ENCODE data around the gene ATP6V1F.

The ATP6V1F gene, protein sequence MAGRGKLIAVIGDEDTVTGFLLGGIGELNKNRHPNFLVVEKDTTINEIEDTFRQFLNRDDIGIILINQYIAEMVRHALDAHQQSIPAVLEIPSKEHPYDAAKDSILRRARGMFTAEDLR

DNA sequence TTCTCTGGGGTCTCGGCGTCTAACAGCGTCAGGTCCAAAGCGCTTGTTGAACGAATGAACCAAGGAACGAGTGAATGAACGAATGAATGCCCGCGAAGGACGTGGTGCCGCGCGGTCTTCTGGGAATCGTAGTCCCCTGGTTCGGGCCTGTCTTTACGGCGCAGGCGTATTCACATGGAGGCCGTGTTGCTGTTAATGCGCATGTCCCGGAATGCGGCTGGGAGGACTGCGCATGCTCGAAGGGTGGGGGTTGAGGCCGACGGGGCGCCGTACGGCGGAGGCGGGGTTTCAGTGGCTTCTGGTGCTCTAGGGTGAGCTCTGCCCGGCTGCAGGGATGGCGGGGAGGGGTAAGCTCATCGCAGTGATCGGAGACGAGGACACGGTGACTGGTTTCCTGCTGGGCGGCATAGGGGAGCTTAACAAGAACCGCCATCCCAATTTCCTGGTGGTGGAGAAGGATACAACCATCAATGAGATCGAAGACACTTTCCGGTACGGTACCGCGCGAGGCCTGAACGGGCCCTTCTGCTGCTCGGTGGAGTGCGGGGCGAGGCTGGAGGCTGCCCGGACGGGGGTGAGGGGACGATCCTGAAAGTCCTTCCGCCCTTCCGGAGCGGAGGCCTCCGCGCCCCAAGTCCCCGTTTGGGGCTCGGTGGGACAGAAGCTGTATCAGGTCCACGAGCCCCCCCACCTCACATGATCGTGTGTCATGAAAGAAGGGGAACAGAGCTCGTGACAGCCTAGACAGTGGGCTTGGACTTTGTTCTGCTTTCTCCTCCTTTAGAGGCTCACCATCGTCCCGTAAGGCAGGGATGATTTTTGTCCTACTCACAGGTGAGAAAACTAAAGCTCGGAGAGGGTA is at the start of gene ATP6V1F:
TSS of gene ATP6V1F (plus strand) at position 286 of the 862 bp plus-strand sequence. CDS start at position 335, 49 bp downstream.
- H3K27ac ChIP-seq = peak within 1 kb of the TSS; percentile 73
- TF ChIP-seq, protein P1, sequence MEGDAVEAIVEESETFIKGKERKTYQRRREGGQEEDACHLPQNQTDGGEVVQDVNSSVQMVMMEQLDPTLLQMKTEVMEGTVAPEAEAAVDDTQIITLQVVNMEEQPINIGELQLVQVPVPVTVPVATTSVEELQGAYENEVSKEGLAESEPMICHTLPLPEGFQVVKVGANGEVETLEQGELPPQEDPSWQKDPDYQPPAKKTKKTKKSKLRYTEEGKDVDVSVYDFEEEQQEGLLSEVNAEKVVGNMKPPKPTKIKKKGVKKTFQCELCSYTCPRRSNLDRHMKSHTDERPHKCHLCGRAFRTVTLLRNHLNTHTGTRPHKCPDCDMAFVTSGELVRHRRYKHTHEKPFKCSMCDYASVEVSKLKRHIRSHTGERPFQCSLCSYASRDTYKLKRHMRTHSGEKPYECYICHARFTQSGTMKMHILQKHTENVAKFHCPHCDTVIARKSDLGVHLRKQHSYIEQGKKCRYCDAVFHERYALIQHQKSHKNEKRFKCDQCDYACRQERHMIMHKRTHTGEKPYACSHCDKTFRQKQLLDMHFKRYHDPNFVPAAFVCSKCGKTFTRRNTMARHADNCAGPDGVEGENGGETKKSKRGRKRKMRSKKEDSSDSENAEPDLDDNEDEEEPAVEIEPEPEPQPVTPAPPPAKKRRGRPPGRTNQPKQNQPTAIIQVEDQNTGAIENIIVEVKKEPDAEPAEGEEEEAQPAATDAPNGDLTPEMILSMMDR (IDR thresholded peaks at IDR 0.05; ENCODE audit: low read depth, low read length, missing control alignments) = no peak
- H3K27me3 ChIP-seq (replicated peaks) = no peaks in the 10 kb centered on the region
- peaks cover 37% of the 10 kb centered on the region for H3K36me3 ChIP-seq (replicated peaks)
- DNase-seq = peak; percentile 96
- peak within 1 kb of the TSS; percentile 99 for H3K4me3 ChIP-seq (ENCODE audit: low read depth, low read length)
- in situ Hi-C loops (cut with HindIII; ENCODE audit: low pct_ligation_motif_present, low sequenced_read_pairs) = no loop called here

DNA sequence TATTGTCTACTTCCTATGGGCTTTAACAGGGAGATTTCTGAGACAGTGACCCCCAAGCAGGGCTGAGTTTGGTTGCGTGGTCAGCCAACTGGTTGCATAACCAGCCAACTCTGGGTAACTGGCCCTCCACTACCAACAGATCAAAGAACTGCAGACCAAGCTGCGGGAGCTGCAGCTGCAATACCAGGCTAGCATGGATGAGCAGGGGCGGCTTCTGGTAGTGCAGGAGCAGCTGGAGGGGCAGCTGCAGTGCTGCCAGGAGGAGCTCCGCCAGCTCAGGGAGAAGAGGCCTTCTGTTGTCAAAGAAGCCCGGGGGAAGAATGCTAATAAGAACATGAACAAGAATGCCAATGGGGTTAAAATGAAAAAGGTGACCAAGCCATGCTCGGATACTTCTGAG is 48.2 kb upstream of the ATP6V1F start:
- TF ChIP-seq, protein P1 (IDR thresholded peaks at IDR 0.05; ENCODE audit: low read depth, low read length, missing control alignments) = no peak
- no peak overlapping the region for H3K4me3 ChIP-seq (ENCODE audit: low read depth, low read length)
- no peak overlapping the region for H3K27ac ChIP-seq
- H3K36me3 ChIP-seq (replicated peaks) = no peaks in the 10 kb centered on the region
- in situ Hi-C loops (cut with HindIII; ENCODE audit: low pct_ligation_motif_present, low sequenced_read_pairs) = no loop called here
- no peaks in the 10 kb centered on the region for H3K27me3 ChIP-seq (replicated peaks)
- no peak for DNase-seq

DNA sequence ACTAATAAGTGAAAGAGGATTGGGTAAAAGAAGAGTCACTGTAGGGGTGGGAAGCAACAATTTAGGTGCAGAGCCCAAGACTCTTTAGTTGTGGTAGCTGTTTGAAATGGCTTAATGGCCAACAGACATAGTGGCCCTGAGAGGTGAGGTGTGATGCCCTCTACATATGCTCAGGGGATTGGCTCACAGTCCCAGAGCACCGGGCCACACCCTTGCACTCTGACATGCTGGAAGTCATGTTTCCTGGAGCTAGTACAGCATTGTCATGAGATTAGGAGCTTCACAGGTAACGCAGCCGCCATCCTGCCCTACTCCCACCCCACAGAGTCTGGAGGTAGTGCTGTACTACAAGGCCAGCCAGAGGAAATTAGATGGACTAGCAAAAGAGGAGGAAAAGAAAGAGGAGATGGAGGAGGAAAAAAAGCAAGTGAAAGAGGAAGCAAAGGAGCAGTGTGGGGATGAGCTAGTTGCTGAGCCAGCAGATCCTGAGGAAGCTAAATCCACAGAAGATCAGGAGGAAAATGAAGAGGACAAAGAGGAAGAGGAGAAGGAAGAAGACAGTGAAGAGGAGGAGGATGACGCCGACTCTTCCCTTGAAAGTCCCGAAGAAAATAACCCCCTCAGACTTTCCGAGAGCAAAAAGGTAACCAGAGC is 47.2 kb upstream of the ATP6V1F start:
- Histone ChIP-seq H3K27ac (no peak overlapping the region), H3K27me3 (replicated peaks) (no peaks in the 10 kb centered on the region), H3K36me3 (replicated peaks) (no peaks in the 10 kb centered on the region), H3K4me3 (ENCODE audit: low read depth, low read length) (no peak overlapping the region)
- TF ChIP-seq, protein P1 (IDR thresholded peaks at IDR 0.05; ENCODE audit: low read depth, low read length, missing control alignments) = no peak
- DNase-seq = no peak
- in situ Hi-C loops (cut with HindIII; ENCODE audit: low pct_ligation_motif_present, low sequenced_read_pairs) = no loop called here

DNA sequence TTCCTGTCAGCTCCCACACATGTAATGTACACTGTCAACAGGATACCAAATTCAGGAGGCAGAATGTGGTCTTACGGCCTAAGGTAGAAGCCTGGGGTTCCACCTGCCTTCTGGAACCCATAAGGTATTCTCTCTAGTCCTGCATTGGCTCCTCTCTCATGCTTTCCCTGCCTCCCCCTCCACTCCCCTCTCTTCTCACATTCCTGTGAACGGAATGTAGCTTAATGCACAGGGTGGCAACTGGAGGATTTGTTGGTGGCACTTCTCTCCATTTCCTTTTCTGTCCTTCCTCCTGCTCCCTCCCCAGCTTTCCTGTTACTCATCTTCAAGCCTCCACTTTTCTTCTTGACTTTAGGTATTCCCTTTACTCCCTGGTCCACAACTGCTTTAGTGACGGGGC is 44.0 kb upstream of the ATP6V1F start:
- Histone ChIP-seq H3K4me3 (ENCODE audit: low read depth, low read length) (no peak overlapping the region), H3K27ac (no peak overlapping the region), H3K36me3 (replicated peaks) (no peaks in the 10 kb centered on the region), H3K27me3 (replicated peaks) (no peaks in the 10 kb centered on the region)
- TF ChIP-seq, protein P1 (IDR thresholded peaks at IDR 0.05; ENCODE audit: low read depth, low read length, missing control alignments) = no peak
- in situ Hi-C loops (cut with HindIII; ENCODE audit: low pct_ligation_motif_present, low sequenced_read_pairs) = no loop called here
- no peak for DNase-seq

DNA sequence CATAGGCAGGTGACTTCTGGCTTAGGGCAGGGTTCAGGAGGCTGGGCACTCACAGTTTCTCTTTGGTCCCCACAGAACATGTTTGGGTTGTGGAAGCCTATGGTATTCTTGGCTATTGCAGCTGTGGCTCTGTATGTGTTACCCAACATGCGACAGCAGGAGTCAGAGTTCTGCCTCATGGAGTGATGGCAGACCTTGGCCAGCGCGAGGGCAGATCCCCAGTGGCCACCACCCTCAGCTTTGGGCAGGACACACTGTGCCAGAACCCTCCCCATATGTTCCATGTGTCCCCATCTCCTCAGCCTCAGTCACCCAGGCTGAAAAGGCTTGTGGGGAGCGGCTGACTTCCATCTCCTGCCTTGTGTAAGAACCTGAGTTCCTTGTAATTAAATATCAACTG is 40.9 kb upstream of the ATP6V1F start:
- H3K27me3 ChIP-seq (replicated peaks) = no peaks in the 10 kb centered on the region
- DNase-seq = no peak
- TF ChIP-seq, protein P1 (IDR thresholded peaks at IDR 0.05; ENCODE audit: low read depth, low read length, missing control alignments) = no peak
- no peak overlapping the region for H3K27ac ChIP-seq
- no peaks in the 10 kb centered on the region for H3K36me3 ChIP-seq (replicated peaks)
- H3K4me3 ChIP-seq (ENCODE audit: low read depth, low read length) = no peak overlapping the region
- in situ Hi-C loops (cut with HindIII; ENCODE audit: low pct_ligation_motif_present, low sequenced_read_pairs) = no loop called here

Data from brain microvascular endothelial cell (primary cell).